C4-2B (cell line): ENCODE data around the gene C1orf21.

ENCODE experiments used
- H3K27ac ChIP-seq: fragments of 450-650 bp; 2 replicates; pipeline ENCODE4 v1.5.1; 2017
- ZFX ChIP-seq: fragments of 450-650 bp; IDR thresholded peaks from 2 replicates; pipeline ENCODE4 v1.6.1; 2017
- TF ChIP-seq, protein P1 (sequence below): fragments of 450-650 bp; conservative IDR thresholded peaks from 2 replicates; pipeline ENCODE4 v1.5.1; 2017; ENCODE audit warnings: mild to moderate bottlenecking

The C1orf21 gene

DNA sequence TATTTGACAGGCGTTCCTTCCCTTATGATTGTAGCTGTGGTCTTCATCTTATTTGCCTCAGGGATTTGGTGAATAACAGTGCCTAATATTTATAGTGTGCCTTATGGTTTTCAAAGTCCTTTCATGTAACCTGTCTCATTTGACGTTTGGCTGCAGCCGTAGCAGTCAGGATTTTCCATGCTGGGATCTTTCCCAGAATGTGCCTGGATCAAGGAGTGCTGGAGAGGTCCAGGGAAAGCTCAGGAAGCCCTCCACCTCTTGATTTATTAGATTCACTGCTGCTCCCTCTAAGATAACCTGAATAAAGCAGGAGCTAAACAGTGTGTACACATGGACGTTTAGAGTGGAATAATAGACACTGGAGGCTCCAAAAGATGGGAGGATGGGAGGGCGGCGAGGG, 5.2 kb downstream of the C1orf21 start:
- no peak for TF ChIP-seq ZFX
- TF ChIP-seq, protein P1, sequence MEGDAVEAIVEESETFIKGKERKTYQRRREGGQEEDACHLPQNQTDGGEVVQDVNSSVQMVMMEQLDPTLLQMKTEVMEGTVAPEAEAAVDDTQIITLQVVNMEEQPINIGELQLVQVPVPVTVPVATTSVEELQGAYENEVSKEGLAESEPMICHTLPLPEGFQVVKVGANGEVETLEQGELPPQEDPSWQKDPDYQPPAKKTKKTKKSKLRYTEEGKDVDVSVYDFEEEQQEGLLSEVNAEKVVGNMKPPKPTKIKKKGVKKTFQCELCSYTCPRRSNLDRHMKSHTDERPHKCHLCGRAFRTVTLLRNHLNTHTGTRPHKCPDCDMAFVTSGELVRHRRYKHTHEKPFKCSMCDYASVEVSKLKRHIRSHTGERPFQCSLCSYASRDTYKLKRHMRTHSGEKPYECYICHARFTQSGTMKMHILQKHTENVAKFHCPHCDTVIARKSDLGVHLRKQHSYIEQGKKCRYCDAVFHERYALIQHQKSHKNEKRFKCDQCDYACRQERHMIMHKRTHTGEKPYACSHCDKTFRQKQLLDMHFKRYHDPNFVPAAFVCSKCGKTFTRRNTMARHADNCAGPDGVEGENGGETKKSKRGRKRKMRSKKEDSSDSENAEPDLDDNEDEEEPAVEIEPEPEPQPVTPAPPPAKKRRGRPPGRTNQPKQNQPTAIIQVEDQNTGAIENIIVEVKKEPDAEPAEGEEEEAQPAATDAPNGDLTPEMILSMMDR = no peak
- no peak overlapping the region for H3K27ac ChIP-seq

DNA sequence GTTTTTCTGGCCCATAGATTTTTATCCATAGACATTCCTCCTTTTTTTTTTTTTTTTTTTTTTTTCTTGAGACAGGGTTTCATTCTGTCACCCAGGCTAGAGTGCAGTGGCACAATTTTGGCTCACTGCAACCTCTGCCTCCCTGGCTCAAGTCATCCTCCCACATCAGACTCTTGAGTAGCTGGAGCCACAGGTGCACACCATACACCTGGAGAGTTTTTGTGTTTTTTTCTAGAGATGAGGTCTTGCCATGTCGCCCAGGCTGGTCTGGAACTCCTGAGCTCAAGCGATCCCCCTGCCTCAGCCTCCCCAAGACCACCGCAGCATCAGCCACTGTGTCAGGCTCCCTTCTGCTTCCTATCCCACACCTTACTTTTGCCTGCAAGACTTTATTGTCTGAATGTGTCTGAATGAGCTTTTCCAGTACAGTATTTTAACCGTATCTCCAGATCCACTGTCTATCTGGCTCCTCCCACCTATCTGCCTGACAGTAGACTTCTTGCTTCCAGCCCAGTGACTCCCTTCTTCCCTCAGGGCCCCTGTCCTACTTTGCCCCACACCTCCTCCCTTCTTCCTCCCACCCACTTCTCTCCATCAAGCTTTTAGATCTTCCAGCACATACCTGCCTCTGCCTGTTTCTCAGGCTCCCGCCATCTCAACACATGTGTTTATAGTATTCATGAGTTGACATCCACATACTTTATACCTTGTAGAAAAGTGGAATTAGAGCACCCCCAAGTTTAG, 6.1 kb downstream of the C1orf21 start:
- no peak overlapping the region for H3K27ac ChIP-seq
- TF ChIP-seq, protein P1 = no peak
- no peak for TF ChIP-seq ZFX

DNA sequence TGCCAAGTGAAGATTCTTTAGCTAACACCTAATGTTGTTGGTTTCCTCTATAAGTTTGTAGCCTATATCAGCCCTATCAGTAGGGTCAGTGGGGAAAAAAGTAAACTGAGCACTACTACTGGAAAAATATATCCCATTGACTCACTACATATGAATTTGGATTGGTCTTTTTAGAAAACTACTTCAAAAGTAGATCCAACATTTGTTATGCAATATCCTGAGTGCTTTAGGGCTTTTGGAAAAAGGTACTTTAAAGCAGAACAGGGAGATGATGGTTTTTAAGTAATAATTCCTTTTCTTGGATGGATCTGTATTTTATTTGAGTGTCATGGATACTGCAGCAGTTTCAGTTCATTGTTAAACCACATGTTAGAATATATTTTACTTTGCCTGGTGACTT, 7.1 kb downstream of the C1orf21 start:
- no peak for TF ChIP-seq ZFX
- TF ChIP-seq, protein P1 = no peak
- H3K27ac ChIP-seq = no peak overlapping the region

DNA sequence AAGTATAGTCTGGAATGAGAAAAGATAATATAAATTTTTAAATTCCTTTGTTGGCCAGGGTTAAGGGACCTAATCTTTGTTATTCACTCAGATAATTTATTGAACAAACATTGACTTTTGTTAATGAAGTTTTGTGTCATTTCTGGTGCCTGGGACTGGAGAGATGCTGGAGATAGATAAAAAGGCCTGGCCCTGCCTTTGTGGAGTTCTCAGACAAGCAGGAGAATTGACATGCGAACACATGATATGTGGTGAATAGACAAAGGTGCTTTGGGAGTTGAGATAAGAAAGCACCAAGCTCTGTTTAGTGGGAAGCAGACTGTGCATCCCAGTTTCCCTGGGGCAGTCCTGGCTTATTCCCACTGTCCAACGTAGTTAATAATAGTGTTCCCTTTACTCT, 8.5 kb downstream of the C1orf21 start:
- H3K27ac ChIP-seq = no peak overlapping the region
- TF ChIP-seq ZFX = no peak

DNA sequence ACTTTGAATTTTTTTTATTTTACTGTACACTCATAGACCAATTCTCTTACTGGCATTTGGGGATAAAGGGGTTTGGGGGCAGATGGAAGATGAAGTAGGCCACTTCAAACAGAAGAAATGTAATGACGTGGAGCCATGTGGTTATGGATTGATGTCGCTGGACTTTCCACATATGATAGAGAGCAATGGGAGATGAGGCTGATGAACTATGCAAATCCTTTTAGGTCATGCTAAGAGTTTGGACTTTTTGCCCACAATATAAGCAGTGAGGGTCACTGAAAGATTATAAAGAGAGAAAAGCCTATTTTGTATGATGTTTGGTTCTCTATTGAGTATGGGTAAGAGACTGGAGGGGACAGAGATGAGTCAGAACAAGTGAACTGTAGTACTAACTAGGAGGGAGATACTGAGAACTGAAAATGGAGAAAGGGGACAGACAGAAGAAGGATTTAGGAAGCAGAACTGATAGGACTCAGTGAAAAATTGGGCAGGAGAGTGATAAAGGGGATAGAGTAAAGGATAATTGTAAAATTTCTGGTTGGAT, 9.2 kb downstream of the C1orf21 start:
- no peak for TF ChIP-seq ZFX
- TF ChIP-seq, protein P1 = no peak

DNA sequence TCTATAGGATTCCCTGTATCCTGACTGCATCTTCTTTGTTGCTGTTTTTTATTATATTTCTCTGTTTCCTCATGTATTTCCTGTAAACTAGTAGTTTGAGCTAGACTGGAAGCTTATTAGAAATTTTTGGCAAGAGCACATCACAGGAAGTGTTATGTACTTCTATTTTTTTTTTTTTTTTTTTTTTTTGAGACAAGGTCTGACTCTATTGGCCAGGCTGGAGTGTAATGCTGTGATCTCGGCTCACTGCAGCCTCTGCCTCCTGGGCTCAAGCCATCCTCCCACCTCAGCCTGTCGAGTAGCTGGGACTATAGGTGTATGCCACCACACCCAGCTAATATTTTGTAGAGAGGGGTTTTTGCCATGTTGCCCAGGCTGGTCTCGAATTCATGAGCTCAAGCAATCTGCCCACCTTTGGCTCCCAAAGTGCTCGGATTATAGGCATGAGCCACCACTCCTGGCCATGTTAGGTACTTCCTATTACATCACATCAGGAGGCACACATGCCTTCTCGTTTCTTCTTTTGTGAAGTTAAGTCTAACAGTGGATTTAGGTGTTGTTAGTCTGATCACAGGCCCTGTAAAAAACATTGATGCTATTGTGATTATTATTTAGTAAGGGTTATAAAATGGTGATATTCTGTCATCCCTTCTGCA, 12.5 kb downstream of the C1orf21 start:
- TF ChIP-seq, protein P1 = no peak
- TF ChIP-seq ZFX = no peak
- no peak overlapping the region for H3K27ac ChIP-seq

More for the DNA sequence above, 9.2 kb downstream of the C1orf21 start:
- no peak overlapping the region for H3K27ac ChIP-seq

DNA sequence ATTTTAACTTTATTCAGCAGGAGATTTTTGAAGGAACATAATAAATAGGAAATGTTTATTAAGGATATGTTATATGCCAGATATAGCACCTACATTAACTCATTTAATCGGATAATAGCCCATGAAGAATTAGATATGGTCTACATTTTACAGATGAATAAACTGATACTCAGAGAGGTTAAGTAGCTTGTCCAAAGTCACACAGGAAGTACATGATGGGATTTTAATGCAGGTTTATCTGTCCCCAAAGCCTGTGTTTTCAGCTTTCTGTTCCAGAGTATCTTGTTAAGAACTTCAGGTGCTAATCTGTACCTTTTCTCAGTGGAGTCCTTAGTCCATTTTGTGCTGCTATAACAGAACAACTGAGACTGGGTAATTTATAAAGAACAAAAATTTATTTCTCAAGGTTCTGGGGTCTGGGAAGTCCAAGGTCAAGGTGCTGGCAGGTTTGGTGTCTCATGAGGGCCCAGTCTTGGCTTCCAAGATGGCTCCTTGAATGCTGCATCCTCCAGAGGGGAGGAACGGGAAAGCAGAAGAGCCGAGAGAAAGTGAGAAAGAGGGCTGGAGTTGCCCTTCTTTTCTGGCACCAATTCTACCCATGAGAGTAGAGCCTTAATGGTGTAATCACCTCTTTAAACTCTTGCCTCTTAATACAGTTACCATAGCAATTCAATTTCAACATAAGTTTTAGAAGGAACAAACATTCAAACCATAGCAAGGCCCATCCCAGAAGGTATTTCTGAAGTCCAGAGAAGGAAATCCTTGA, 17.3 kb downstream of the C1orf21 start:
- TF ChIP-seq, protein P1 = no peak
- TF ChIP-seq ZFX = no peak

More for the DNA sequence above, 17.3 kb downstream of the C1orf21 start:
- H3K27ac ChIP-seq = no peak overlapping the region
